ENCODE data around the gene SH3YL1.

GRCh38 chr2:228518-229278 lies 35.1 kb downstream of the SH3YL1 start:
- no peak for TF ChIP-seq CTCF (IDR thresholded peaks at IDR 0.05)
- no peak for TF ChIP-seq POLR2A (IDR thresholded peaks at IDR 0.05)
- TF ChIP-seq EP300 (IDR thresholded peaks at IDR 0.05) = no peak

Data from ovary (tissue), 3 donors.